ENCODE data around the gene MIPOL1. TPM values are rescaled to one million over a fixed set of nuclear protein-coding genes. Genes with fewer than 3 reads are reported as not detected.
"Not testable (repeated sequence)": the region's sequence is repeated elsewhere in the genome, so short reads cannot be mapped to it uniquely, and the experiment has no call there.

MIPOL1 gene
- total and polyA plus RNA-seq, 4 donors, result 0.51 to 6.6 (median 1.9) TPM

DNA sequence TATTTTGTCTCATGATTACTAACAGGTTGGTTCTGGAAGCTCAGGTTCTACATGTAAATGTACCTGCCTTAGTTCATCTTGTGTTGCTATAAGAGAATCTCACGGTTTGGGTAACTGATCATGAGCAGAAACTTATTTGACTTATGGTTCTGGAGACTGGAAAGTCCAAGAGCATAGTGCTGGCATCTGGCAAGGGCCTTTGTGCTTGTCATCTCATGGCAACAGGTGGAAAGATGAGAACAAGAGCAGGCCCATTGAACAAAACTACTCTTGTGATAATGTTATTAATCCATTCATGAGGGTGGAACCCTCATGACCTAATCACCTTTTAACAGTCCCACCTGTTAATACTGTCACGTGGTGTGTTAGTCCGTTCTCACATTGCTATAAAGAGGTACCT lies 23.3 kb downstream of the MIPOL1 start:
- H3K4me3 ChIP-seq (ENCODE audit: low read depth in 1 of 3, low read length in 3 of 3), result no peak overlapping the region
- 93% methylated on average over 3 of the region's 3 CpGs for WGBS
- H3K36me3 ChIP-seq (ENCODE audit: control insufficient read depth in 4 of 4, insufficient read depth in 3 of 4, low read depth in 1 of 4, low read length in 3 of 4), result no peaks in the 10 kb centered on the region
- DNase-seq (ENCODE audit: low spot score), result no peak
- no peak overlapping the region for H3K9ac ChIP-seq (ENCODE audit: low read depth in 1 of 2, low read length in 2 of 2)
- H3K4me1 ChIP-seq (ENCODE audit: control insufficient read depth in 4 of 4, insufficient read depth in 4 of 4, low read length in 3 of 4), result peaks cover 0 to 2% (median 0%) of the 10 kb centered on the region in 4 donors
- H3K27me3 ChIP-seq (ENCODE audit: control insufficient read depth in 4 of 4, insufficient read depth in 4 of 4, low read length in 3 of 4), result no peaks in the 10 kb centered on the region
- no peaks in the 10 kb centered on the region for H3K9me3 ChIP-seq (ENCODE audit: control insufficient read depth in 4 of 4, low read length in 3 of 4)
- no peak for TF ChIP-seq RXRA (IDR thresholded peaks at IDR 0.05)
- TF ChIP-seq, protein P1, sequence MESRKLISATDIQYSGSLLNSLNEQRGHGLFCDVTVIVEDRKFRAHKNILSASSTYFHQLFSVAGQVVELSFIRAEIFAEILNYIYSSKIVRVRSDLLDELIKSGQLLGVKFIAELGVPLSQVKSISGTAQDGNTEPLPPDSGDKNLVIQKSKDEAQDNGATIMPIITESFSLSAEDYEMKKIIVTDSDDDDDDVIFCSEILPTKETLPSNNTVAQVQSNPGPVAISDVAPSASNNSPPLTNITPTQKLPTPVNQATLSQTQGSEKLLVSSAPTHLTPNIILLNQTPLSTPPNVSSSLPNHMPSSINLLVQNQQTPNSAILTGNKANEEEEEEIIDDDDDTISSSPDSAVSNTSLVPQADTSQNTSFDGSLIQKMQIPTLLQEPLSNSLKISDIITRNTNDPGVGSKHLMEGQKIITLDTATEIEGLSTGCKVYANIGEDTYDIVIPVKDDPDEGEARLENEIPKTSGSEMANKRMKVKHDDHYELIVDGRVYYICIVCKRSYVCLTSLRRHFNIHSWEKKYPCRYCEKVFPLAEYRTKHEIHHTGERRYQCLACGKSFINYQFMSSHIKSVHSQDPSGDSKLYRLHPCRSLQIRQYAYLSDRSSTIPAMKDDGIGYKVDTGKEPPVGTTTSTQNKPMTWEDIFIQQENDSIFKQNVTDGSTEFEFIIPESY (IDR thresholded peaks at IDR 0.05), result no peak
- no peak for TF ChIP-seq FOXA2 (IDR thresholded peaks at IDR 0.05)
- TF ChIP-seq SP1 (IDR thresholded peaks at IDR 0.05), result no peak
- no peak for TF ChIP-seq JUND (IDR thresholded peaks at IDR 0.05)
- H3K27ac ChIP-seq (ENCODE audit: low read depth in 1 of 2, low read length in 2 of 2), result no peak overlapping the region

DNA sequence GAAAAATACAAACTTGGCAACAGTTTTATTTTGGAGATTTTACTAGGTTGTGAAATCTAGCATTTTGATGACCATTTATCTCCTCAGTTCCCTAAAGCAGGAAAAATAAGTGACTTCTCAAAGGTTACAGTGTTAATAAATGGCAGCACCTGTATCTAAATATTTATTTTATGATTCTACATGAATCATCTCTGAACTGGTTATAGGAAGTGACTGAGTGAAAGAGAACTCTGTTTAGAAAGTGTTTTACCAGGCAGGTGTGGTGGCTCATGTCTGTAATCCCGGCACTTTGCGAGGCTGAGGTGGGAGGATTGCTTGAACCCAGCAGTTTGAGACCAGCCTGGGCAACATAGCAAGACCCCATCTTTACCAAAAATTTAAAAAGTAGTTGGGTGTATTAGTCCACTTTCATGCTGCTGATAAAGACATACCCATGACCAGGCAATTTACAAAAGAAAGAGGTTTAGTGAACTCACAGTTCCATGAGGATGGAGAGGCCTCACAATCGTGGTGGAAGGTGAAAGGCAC lies 26.3 kb downstream of the MIPOL1 start:
- H3K27ac ChIP-seq (ENCODE audit: low read depth in 1 of 2, low read length in 2 of 2), result no peak overlapping the region
- H3K4me1 ChIP-seq (ENCODE audit: control insufficient read depth in 4 of 4, insufficient read depth in 4 of 4, low read length in 3 of 4), result peaks cover 0 to 2% (median 0%) of the 10 kb centered on the region in 4 donors
- no peak overlapping the region for H3K4me3 ChIP-seq (ENCODE audit: low read depth in 1 of 3, low read length in 3 of 3)
- WGBS, result 91% methylated on average over 3 of the region's 3 CpGs
- DNase-seq (ENCODE audit: low spot score), result no peak
- no peaks in the 10 kb centered on the region for H3K36me3 ChIP-seq (ENCODE audit: control insufficient read depth in 4 of 4, insufficient read depth in 3 of 4, low read depth in 1 of 4, low read length in 3 of 4)
- no peaks in the 10 kb centered on the region for H3K27me3 ChIP-seq (ENCODE audit: control insufficient read depth in 4 of 4, insufficient read depth in 4 of 4, low read length in 3 of 4)
- TF ChIP-seq RXRA (IDR thresholded peaks at IDR 0.05) (no peak), HNF4A (conservative IDR thresholded peaks at IDR 0.05) (no peak), FOXA2 (IDR thresholded peaks at IDR 0.05) (no peak), JUND (IDR thresholded peaks at IDR 0.05) (no peak), YY1 (IDR thresholded peaks at IDR 0.05) (no peak), RAD21 (IDR thresholded peaks at IDR 0.05) (no peak), TAF1 (conservative IDR thresholded peaks at IDR 0.05) (no peak), EGR1 (IDR thresholded peaks at IDR 0.05; ENCODE audit: low read depth in 2 of 2) (no peak), HNF4G (IDR thresholded peaks at IDR 0.05) (no peak), FOXA1 (IDR thresholded peaks at IDR 0.05) (no peak), NR2F2 (IDR thresholded peaks at IDR 0.05) (no peak)
- TF ChIP-seq, protein P2, sequence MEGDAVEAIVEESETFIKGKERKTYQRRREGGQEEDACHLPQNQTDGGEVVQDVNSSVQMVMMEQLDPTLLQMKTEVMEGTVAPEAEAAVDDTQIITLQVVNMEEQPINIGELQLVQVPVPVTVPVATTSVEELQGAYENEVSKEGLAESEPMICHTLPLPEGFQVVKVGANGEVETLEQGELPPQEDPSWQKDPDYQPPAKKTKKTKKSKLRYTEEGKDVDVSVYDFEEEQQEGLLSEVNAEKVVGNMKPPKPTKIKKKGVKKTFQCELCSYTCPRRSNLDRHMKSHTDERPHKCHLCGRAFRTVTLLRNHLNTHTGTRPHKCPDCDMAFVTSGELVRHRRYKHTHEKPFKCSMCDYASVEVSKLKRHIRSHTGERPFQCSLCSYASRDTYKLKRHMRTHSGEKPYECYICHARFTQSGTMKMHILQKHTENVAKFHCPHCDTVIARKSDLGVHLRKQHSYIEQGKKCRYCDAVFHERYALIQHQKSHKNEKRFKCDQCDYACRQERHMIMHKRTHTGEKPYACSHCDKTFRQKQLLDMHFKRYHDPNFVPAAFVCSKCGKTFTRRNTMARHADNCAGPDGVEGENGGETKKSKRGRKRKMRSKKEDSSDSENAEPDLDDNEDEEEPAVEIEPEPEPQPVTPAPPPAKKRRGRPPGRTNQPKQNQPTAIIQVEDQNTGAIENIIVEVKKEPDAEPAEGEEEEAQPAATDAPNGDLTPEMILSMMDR (IDR thresholded peaks at IDR 0.05; ENCODE audit: low read depth, low read length, missing input control), result no peak
- TF ChIP-seq, protein P3, sequence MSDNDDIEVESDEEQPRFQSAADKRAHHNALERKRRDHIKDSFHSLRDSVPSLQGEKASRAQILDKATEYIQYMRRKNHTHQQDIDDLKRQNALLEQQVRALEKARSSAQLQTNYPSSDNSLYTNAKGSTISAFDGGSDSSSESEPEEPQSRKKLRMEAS (IDR thresholded peaks at IDR 0.05), result no peak
- TF ChIP-seq, protein P1 (IDR thresholded peaks at IDR 0.05), result no peak
- TF ChIP-seq, protein P4, sequence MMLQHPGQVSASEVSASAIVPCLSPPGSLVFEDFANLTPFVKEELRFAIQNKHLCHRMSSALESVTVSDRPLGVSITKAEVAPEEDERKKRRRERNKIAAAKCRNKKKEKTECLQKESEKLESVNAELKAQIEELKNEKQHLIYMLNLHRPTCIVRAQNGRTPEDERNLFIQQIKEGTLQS (IDR thresholded peaks at IDR 0.05), result no peak
- H3K9me3 ChIP-seq (ENCODE audit: control insufficient read depth in 4 of 4, low read length in 3 of 4), result no peaks in the 10 kb centered on the region
- no peak overlapping the region for H3K9ac ChIP-seq (ENCODE audit: low read depth in 1 of 2, low read length in 2 of 2)

DNA sequence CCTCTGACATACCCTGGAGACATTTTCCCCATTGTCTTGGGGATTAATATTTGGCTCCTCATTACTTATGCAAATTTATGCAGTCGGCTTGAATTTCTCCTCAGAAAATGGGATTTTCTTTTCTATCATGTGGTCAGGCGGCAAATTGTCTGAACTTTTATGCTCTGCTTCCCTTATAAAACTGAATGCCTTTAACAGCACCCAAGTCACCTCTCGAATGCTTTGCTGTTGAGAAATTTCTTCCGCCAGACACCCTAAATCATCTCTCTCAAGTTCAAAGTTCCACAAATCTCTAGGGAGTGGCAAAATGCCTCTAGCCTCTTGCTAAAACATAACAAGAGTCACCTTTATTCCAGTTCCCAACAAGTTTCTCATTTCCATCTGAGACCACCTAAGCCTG lies 27.9 kb downstream of the MIPOL1 start:
- not testable (repeated sequence) for H3K9me3 ChIP-seq (ENCODE audit: control insufficient read depth in 4 of 4, low read length in 3 of 4); H3K36me3 ChIP-seq (ENCODE audit: control insufficient read depth in 4 of 4, insufficient read depth in 3 of 4, low read depth in 1 of 4, low read length in 3 of 4); H3K4me3 ChIP-seq (ENCODE audit: low read depth in 1 of 3, low read length in 3 of 3); H3K27me3 ChIP-seq (ENCODE audit: control insufficient read depth in 4 of 4, insufficient read depth in 4 of 4, low read length in 3 of 4); H3K9ac ChIP-seq (ENCODE audit: low read depth in 1 of 2, low read length in 2 of 2); H3K4me1 ChIP-seq (ENCODE audit: control insufficient read depth in 4 of 4, insufficient read depth in 4 of 4, low read length in 3 of 4); H3K27ac ChIP-seq (ENCODE audit: low read depth in 1 of 2, low read length in 2 of 2); DNase-seq (ENCODE audit: low spot score)
- 95% methylated on average over 4 of the region's 4 CpGs for WGBS
